ENCODE measurements around the gene PRR5. TPM values are rescaled to one million over a fixed set of nuclear protein-coding genes. Genes with fewer than 3 reads are reported as not detected.

Gene PRR5
- total RNA-seq, 1 donor from 2014 or later: 28.4 TPM

DNA sequence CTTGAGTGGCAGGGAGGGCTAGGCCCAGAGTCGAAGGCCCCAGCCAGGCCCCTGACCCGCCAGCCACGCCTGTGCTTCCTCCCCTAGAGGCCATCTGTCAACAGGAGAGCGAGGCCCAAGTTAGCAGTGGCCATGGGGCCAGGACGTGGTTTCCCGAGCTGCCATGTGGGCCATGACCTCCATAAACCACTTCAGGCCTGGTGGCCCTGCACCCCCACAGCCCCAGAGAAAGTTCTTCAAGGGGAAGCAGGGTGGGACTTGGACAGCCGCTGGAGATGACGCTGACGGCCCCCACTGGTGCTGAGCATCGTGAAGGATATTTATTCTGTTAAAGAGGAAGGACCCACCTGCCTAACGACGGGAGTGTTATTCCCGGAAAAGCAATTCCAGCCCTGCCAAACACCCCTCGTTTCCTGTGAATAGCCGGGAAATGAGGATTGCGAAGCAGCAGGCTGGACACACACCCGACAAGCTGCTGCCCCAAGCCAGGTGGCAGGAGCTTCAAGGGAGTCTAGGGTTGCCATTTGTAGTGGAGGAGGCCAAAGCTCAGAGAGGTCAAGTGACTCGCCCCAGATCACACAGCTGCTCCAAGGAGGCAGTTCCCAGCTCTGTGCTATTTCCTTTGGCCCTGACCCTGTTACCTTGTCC lies 12.8 kb downstream of the PRR5 start:
- no peak for DNase-seq (ENCODE audit: low spot score)

DNA sequence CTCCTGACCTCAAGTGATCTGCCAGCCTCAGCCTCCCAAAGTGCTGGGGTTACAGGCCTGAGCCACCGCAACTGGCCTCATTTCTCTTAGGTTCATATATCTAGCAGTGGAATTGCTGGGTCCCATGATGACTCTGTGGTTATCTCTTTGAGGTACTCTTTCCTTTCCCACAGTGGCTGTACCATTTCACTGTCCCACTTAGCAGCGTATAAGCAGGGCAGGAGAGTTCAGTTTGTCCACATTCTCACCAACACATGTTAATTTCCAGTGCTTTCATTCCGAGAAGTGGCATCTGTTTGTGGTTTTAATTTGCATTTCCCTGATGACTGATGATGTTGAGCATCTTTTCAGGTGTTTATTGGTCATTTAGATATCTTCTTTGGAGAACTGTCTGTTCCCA lies 16.4 kb downstream of the PRR5 start:
- DNase-seq (ENCODE audit: low spot score): no peak

DNA sequence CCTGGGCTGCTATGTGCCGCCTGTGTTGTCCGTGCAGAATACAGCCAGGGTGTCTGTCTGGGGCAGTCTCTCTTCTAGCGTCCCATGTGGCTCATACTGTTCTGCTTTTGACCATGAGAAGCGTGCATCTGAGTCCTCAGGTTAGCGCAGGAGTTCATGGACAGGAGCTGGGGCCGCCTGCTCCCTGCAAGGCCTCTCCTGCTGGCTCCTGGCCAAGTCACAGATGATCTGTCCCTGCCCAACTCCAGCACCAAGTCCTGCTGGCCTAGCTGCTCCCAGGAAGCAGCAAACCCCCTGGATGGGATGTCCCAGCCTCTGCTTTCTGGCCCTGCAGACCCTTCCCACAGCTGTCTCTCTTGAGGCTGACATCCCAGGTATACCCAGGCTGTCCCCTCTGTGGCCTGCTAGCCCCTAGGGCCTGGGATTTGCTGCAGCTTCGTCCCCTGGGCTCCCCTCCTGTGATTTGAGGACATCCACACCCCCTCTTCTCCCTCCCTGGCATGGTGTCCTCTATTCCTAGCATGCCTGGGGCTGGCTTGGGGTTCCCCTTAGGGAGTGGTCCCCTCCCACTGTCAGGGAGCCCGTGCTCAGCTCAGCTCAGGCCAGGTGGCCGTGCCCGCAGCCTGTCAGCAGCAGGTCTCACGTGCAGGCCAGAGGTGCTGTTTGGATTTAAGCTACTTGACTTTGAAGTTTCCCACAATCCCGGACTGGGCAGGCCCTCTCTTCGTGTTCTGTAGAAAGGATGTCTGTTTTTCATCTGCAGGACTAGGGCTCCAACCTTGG lies 17.8 kb downstream of the PRR5 start:
- peak; percentile 65 for DNase-seq (ENCODE audit: low spot score)

DNA sequence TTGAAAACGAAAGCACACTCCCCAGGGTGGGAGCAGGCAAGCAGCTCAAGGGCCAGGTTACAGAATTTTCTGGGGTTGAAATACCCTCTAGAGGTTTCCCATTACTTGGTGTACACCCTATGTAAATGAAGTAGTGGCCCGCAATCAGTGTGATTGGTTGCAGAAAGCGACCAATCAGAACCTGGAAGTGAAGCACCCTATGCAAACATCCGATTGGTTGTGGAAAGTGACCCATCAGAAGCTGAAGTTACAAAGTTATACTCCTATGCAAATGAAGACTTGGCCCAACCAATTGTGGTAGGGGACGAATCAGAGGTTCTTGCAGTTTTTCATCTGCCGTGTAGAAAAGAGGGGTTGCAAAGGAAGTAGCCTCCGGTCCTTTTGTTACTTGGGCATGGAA lies 19.2 kb downstream of the PRR5 start:
- DNase-seq (ENCODE audit: low spot score): no peak

DNA sequence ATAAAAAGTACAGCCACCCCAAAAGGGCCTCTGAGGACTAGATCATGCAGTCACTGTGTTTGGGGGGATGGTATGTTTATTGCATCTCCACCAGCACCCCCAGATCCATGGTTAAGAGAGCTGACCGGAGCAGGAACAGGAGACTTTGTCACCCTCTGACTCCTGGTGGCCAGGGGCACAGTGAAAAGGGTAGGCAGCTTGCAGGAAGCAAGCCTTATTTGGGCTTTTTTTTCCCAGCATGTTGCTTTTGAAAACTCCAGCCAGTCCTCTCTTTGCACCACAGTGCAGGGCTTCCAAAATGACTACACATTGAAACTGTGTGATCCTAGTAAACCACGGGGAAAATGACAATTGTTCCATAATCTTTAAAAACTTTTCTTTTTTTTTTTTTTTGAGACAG lies 20.6 kb downstream of the PRR5 start:
- DNase-seq (ENCODE audit: low spot score): no peak

DNA sequence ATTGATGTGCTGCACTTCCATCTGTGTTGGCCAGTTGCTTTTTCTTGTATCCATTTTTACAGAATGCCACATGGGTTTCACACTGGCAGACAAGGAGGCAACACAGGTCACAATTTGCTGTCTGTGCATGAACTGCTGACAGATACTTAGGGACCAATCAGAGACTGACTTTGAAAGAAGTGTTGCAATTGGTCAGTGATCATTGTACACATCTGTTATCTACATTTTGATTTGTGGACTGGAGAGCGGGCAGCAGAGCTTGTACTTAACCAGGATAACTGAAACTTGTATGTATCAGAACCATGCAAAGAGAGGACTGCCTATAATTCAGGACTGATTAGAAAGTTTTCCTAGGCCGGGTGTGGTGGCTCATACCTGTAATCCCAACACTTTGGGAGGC lies 21.8 kb downstream of the PRR5 start:
- DNase-seq (ENCODE audit: low spot score): peak; percentile 61

DNA sequence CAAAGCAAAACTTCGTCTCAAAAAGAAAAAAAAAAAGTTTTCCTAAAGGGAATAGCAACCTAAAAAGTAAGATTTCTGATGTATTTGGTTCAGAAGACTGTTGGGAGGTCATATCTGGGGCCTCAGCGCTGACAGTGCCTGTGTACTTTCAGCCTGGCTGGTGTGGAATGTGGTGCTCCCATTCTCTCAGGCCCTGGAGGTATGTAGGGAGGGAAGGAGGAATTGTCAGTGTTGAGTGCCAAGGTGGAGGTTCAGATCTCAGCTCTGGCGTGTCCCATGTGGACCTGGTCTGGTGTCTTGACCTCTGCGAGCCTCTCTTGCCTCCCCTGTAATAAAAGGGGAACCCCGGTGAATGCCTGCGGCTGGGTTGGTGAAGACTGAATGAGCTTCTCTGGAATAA lies 22.4 kb downstream of the PRR5 start:
- no peak for DNase-seq (ENCODE audit: low spot score)

DNA sequence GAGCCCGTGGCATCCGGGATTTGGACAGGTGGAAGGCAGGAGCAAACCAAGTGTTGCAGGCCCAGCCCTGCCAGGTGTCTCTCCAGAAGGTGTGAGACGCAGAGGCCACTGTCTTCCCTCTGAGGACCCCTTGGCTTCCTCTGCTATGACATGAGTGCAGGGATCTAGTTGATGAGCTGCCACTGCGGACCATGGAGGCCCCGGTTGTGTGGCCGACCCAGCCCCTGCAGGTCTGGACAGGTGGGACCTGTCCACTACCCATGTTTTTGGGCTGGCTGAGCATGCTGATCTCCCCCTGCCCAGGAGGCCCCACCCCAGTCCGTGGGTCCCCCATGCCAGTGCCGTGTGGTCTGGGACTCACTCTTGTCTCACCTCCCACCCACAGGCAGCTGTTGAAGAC lies 22.9 kb downstream of the PRR5 start:
- no peak for DNase-seq (ENCODE audit: low spot score)

DNA sequence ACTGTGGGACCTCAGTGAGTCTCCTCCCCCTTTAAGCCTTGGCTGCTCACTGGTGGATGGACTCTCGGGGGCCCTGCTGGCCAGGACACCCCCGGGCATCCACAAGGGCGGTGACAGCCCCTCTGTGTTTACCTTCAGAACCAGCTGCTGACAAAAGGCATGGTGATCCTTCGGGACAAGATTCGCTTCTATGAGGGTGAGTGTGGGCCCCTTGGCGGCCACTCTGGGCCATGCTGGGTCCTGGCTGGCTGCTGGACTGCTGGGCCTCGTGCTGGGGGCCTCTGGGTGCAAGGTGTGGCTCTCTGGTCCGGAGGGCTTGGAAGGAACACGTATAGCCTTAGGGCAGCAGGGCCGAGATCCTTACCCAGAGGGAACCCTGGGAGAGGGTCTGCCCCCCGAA lies 24.4 kb downstream of the PRR5 start:
- no peak for DNase-seq (ENCODE audit: low spot score)

DNA sequence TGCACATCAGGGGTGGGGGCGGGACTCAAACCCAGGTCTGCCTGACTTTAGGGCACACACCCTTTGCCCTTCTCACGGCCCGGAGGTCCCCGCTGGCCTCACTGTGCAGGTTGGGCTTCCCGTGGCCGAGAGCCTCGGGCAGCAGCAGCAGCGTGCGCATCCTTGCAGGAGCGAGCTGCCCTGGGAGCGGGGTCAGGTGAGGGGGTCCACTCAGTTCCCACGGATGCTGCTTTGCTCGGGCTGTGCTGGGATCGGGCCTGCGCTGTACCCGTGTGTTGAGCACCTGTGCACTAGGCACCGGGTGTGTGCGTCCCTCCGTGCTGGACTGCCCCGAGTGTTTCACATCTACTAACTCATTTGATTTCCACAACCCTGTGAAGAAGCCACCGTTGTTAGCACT lies 25.1 kb downstream of the PRR5 start:
- DNase-seq (ENCODE audit: low spot score): no peak

DNA sequence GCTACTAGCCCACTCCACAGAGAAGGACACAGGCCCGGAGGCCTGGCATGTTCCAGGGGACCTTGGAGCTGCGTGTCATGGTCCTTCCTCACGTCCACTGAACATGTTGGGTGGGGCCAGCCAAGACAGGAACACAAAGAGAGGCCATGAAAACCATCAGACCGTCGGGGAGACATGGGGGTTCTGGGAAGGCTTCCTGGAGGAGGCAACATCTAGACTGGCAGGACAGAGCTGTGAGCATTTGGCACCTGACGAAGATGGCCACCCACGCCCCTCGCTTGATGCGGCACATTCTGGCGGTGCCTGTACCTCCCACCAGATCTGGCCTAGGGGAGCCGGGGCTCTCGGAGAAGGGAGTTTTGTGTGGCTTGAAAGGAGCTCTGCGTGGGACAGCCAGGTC lies 25.7 kb downstream of the PRR5 start:
- DNase-seq (ENCODE audit: low spot score): no peak

DNA sequence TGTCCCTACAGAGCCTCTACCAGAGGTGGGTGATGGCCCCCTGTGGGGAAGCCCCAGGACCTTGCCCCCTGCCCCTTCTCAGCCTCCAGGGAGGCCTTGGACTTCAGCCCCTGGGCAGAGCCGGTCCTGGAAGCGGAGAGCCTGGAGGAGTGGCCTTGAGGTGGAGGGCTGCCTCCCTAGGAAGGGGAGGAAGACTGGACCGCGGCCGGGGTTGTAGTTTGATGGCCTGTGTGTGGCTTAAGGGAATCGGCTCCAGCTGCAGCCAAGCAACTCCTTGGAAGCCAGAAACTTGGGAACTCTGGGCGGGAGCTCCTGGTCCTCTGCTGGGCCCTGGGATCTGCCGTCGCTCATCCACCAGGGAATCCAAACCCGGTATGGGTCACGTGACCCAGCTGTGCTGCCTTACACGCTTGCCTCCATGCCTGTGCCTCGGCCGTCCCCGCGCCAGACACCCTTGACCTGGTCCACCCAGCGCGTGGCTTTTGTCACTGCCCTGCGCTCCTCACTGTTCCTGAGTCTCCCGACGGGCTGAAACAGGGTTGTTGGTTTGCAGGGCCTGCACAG lies 26.8 kb downstream of the PRR5 start:
- peak; percentile 76 for DNase-seq (ENCODE audit: low spot score)

DNA sequence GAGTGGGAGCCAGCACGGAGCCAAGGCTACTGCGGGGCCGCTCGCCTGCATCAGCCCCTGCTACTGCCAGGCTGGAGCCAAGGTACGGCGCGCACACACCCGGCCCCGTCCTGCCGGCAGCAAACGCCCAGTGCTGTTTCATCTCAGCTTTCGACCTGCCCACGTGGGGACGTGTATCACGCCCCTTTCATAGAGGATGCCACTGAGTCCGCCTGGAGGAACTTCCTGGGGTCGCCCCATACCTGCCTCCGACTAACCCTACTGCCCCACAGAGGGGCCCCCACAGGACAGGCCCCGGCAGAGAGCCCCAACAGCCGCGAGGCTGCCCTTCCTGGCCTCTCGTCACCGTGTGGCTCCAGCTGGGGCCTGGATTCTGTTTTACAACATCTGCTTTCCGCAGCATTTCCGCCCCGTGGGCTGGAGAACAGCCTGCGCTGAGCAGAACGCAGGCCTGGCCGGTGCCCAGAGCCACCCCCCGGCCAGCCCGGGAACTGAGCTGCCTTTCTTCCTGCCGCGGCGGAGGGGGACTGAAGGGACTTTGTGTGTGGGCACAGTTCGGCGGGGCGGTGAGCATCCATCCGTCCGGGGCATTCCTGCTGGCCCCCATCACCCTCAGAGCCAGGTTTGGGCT lies 27.5 kb downstream of the PRR5 start:
- DNase-seq (ENCODE audit: low spot score): peak; percentile 90

DNA sequence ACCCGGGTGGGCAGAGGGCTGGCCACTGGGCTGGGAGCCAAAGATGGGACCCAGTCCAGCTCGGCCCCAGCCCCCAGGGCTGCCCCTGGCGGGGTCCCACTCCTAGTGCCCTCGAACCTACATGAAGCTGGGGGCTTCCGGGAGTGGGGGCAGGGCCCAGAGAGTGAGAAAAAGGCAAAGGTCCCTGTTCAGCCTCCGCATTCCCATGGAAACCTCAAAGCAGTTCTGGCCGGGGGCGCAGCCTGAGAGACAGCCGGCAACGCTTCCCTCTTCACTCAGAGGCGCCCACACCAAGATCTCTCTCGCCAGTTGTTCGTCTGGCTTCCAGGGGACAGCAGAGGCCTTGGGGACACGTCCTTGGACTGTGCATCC lies 28.0 kb downstream of the PRR5 start:
- DNase-seq (ENCODE audit: low spot score): no peak

DNA sequence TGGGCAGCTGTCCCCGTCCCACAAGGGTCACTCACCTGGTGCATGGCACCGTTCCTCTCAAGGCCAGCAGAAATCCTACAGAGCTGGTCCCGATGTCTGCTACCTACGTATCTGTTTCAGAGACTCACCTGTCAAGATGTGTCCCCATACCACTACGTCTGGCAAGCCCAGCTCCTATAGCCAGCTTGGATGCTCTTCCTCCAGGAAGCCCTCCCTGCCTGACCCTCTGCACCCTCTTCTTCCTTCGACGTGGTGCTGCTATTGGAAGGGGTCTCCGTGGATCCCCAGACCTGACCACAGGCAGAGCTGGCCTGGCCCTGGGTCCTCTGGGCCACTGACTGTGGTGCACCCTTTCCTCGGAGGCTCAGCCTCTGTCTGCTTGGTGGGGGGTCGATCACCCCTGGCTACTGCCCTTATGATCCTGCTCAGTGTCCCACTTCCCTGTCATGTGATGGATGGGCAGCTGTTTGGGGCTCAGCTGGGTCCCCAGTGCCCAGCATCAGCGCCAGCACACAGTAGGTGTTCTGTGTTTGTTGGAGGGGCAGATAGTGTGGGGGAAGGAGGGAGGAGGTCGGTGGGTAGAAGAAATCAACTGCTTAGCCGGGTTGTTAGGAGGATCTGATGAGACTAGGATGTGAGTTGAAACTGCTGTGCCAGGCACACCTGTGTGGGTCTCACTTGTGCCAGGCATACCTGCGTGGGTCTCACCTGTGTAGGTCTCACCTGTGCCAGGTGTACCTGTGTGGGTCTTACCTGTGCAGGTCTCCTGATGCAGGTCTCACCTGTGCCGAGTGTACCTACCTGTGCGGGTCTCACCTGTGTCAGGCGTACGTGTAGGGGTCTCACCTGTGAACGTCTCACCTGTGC lies 28.7 kb downstream of the PRR5 start:
- DNase-seq (ENCODE audit: low spot score): no peak

DNA sequence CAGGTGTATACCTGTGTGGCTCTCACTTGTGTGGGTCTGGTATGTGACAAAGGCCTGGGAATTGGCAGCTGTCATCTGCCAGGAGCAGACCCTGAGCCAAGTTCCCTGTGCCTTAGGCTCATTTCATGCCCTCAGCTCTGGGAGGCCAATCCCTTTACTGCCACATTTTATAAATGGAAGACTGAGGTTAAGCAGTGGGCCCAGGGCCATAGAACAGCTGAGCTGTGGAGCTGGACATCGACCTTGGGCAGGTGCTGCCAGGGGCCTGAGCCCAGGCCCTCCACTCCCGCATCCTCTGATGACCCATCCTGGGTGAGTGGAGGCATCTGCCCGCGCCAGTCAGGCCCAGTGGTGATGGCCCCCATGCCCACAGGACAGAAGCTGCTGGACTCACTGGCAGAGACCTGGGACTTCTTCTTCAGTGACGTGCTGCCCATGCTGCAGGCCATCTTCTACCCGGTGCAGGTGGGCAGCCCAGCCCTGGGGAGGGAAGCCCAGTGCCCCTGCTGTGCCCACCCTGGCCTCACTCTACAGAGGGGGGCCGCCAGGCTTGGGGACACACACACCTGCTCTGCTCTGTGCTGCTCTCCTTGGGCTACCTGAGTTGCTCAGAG lies 29.5 kb downstream of the PRR5 start:
- no peak for DNase-seq (ENCODE audit: low spot score)

DNA sequence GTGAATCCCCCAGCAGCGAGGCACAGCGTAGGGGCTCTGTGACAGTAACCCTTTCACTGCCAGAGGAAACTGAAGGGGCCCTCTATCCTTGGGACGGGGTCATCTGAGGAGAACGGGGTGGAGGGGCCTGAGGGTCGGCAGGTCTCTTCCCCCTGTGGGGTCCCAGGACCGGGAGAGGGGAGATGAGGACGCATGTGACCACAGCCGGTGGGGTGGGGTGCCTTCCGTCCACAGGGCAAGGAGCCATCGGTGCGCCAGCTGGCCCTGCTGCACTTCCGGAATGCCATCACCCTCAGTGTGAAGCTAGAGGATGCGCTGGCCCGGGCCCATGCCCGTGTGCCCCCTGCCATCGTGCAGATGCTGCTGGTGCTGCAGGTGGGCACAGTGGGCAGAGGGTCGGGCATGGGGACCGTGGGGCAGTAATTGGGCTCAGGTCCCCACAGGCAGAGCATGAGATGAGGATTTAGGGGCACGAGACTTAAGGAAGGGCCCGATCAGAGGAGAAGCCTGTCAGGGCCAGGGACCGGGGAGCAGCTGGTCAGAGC lies 30.1 kb downstream of the PRR5 start:
- DNase-seq (ENCODE audit: low spot score): no peak

DNA sequence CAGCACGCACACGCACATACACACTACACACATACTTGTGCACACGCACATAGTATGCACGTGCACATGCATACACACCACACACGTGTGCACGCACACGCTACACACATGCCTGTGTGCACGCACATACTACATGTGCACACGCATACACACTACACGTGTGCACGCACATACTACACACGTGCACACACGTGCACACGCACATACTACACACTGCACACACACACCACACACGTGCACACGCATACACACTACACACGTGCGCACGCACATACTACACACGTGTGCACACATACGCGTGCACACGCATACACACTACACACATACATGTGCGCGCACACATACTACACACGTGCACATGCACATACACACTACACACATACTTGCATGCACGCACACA lies 30.7 kb downstream of the PRR5 start:
- DNase-seq (ENCODE audit: low spot score): no peak

DNA sequence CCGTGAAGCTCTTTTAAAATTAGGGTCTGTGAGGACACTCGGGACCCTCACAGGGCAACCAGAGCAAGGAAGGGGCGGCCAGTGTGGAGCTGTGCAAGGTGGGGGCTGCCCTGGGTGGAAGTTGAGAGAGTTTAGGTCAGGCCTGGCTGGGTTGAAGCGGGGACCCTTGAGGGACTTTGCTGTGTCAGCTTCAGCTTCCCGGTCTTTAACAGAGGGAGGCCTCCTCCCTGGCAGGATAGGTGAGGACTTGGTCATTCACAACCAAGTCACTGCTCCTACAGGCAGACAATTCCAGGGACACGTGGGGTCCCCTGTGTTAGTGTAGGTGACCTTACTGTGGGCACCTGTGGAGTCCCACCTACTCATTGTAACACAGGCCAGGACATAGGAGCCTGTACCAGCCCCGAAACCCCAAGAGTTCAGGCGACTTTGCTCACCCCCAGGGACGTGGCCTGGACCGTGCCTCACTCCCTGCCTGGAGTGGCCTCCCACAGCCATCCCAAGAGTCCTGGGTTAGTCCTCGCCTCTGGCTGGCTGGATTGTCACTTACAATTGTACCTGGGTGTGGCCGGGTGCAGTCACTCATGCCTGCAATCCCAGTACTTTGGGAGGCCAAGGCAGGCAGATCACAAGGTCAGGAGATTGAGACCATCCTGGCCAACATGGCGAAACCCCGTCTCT lies 31.6 kb downstream of the PRR5 start:
- DNase-seq (ENCODE audit: low spot score): no peak

DNA sequence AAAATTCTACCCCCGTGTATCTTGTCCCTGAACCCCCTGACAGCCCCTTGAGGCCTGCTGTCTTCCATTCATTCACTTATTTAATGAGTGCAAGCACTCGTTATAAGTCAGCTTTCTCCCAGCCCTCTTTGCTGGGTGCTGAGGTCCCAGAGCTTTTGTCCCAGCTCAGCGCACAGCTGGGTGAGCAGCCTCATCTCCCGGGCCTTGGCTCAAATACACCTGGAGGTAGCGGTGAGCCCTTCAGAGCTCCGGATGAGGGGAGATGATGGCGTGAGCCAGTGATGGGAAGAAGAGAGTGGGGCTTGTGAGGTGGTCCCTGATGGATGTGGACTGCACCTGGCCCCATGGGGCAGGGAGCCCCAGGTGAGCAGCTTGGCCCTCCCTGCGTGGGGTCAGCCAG lies 32.3 kb downstream of the PRR5 start:
- DNase-seq (ENCODE audit: low spot score): no peak

All from umbilical cord (tissue), 2 donors.